Hepatocyte (in vitro differentiated cells): ENCODE measurements around the gene RUFY2. TPM values are rescaled to one million over a fixed set of nuclear protein-coding genes. Genes with fewer than 3 reads are reported as not detected.

Experiments
- DNase-seq: peaks from one replicate; pipeline ENCODE4 v3.0.0-alpha.2; 2016; ENCODE audit warnings: low spot score
- H2AFZ ChIP-seq: fragments of 200-600 bp; sonication (generic); 2 replicates; pipeline ENCODE4 v1.6.0; 2016; ENCODE audit warnings: antibody characterized with exemption, mild to moderate bottlenecking
- H3K27ac ChIP-seq: fragments of 200-600 bp; sonication (generic); 2 replicates; pipeline ENCODE4 v1.5.1; 2016; ENCODE audit warnings: mild to moderate bottlenecking
- H3K27me3 ChIP-seq: fragments of 200-600 bp; sonication (generic); 2 replicates; pipeline ENCODE4 v1.6.1; 2016
- H3K36me3 ChIP-seq: fragments of 200-600 bp; sonication (generic); replicated peaks from 2 replicates; pipeline ENCODE4 v1.5.1; 2016; ENCODE audit warnings: low read depth; ENCODE audit not compliant: insufficient read depth
- H3K4me1 ChIP-seq: fragments of 200-600 bp; sonication (generic); 2 replicates; pipeline ENCODE4 v1.5.1; 2016; ENCODE audit warnings: mild to moderate bottlenecking, moderate library complexity; ENCODE audit not compliant: insufficient read depth
- H3K4me2 ChIP-seq: fragments of 200-600 bp; sonication (generic); 2 replicates; pipeline ENCODE4 v1.6.0; 2016
- H3K4me3 ChIP-seq: fragments of 200-600 bp; sonication (generic); 2 replicates; pipeline ENCODE4 v1.5.1; 2016; ENCODE audit warnings: mild to moderate bottlenecking
- H3K79me2 ChIP-seq: fragments of 200-600 bp; sonication (generic); 2 replicates; pipeline ENCODE4 v1.6.0; 2017; ENCODE audit warnings: mild to moderate bottlenecking
- H3K9me2 ChIP-seq: fragments of 200-600 bp; sonication (generic); replicated peaks from 2 replicates; pipeline ENCODE4 v1.6.0; 2017; ENCODE audit warnings: mild to moderate bottlenecking; ENCODE audit not compliant: insufficient read depth
- H3K9me3 ChIP-seq: fragments of 200-600 bp; sonication (generic); 2 replicates; pipeline ENCODE4 v1.5.1; 2016; ENCODE audit warnings: low read depth, mild to moderate bottlenecking
- H4K20me1 ChIP-seq: fragments of 200-600 bp; sonication (generic); 2 replicates; pipeline ENCODE4 v1.6.0; 2016; ENCODE audit warnings: mild to moderate bottlenecking; ENCODE audit not compliant: insufficient read depth, poor library complexity, severe bottlenecking
- CTCF ChIP-seq: fragments of 200-600 bp; sonication (generic); IDR thresholded peaks from 2 replicates; pipeline ENCODE4 v1.5.1; 2016; ENCODE audit warnings: antibody characterized with exemption, mild to moderate bottlenecking; ENCODE audit not compliant: poor library complexity
- EZH2 ChIP-seq: fragments of 200-600 bp; sonication (generic); IDR thresholded peaks from 2 replicates; pipeline ENCODE4 v1.6.1; 2016; ENCODE audit warnings: antibody characterized with exemption, mild to moderate bottlenecking, borderline replicate concordance
- EZH2phosphoT487 ChIP-seq: fragments of 200-600 bp; sonication (generic); IDR thresholded peaks from one replicate; pipeline ENCODE4 v1.6.1; 2018; ENCODE audit warnings: antibody characterized with exemption, mild to moderate bottlenecking, low read depth, moderate library complexity; ENCODE audit not compliant: unreplicated experiment, severe bottlenecking
- WGBS: methylation state at CpG from one replicate; pipeline ENCODE4 v1.1.6; 2016; ENCODE audit warnings: low lambda C conversion rate; ENCODE audit errors: missing lambda C conversion rate; 5-methylcytosine and 5-hydroxymethylcytosine counted together
- polyA plus RNA-seq: library from polyadenylated mRNA; unstranded; fragments of >200 nt; fragmentation: Nextera tagmentation; extraction: Ambion mirVana; gene quantifications from 2 replicates; pipeline ENCODE4 v1.2.1, GENCODE V29; 2016
- total RNA-seq: library from RNA; depleted of rRNA; stranded (reverse); fragments of >200 nt; gene quantifications from 2 replicates; pipeline ENCODE4 v1.2.3, GENCODE V29; 2014

The RUFY2 gene
- total and polyA plus RNA-seq, 2 experiments from 2014 or later = 11.5 to 19.0 TPM

- H3K27me3 ChIP-seq = no peaks in the 10 kb centered on the region
- H3K4me3 ChIP-seq = no peak overlapping the region
- no peaks in the 10 kb centered on the region for H3K79me2 ChIP-seq
- H4K20me1 ChIP-seq = no peaks in the 10 kb centered on the region
- no peak overlapping the region for H3K4me2 ChIP-seq
- no peak overlapping the region for H3K27ac ChIP-seq
- TF ChIP-seq CTCF = no peak
- no peak for TF ChIP-seq EZH2phosphoT487
- no peak for TF ChIP-seq EZH2
- H2AFZ ChIP-seq = no peak overlapping the region
- no peak for DNase-seq
- H3K9me2 ChIP-seq = no peaks in the 10 kb centered on the region
- H3K4me1 ChIP-seq = no peaks in the 10 kb centered on the region
- no peaks in the 10 kb centered on the region for H3K9me3 ChIP-seq
- H3K36me3 ChIP-seq = no peaks in the 10 kb centered on the region
- 89% methylated on average over 3 of the region's 3 CpGs for WGBS
These were observed 42.8 kb downstream of the RUFY2 start for GRCh38 chr10:68364101-68364886.

- H2AFZ ChIP-seq = no peak overlapping the region
- H3K79me2 ChIP-seq = no peaks in the 10 kb centered on the region
- H3K4me3 ChIP-seq = no peak overlapping the region
- no peak overlapping the region for H3K27ac ChIP-seq
- H3K4me2 ChIP-seq = no peak overlapping the region
- 96% methylated on average over 3 of the region's 3 CpGs for WGBS
- no peaks in the 10 kb centered on the region for H3K9me3 ChIP-seq
- no peaks in the 10 kb centered on the region for H3K36me3 ChIP-seq
- no peaks in the 10 kb centered on the region for H3K9me2 ChIP-seq
- H3K27me3 ChIP-seq = no peaks in the 10 kb centered on the region
- no peaks in the 10 kb centered on the region for H4K20me1 ChIP-seq
- TF ChIP-seq CTCF (no peak), EZH2phosphoT487 (no peak), EZH2 (no peak)
- H3K4me1 ChIP-seq = no peaks in the 10 kb centered on the region
- no peak for DNase-seq
These were observed 44.5 kb downstream of the RUFY2 start for GRCh38 chr10:68362590-68362989.

- no peak overlapping the region for H2AFZ ChIP-seq
- H3K9me2 ChIP-seq = no peaks in the 10 kb centered on the region
- no peak for DNase-seq
- H3K4me3 ChIP-seq = no peak overlapping the region
- H3K4me2 ChIP-seq = no peak overlapping the region
- WGBS = 97% methylated on average over 6 of the region's 6 CpGs
- H3K79me2 ChIP-seq = no peaks in the 10 kb centered on the region
- TF ChIP-seq EZH2phosphoT487 (no peak), CTCF (no peak), EZH2 (no peak)
- no peaks in the 10 kb centered on the region for H3K4me1 ChIP-seq
- H3K36me3 ChIP-seq = no peaks in the 10 kb centered on the region
- no peaks in the 10 kb centered on the region for H3K9me3 ChIP-seq
- no peaks in the 10 kb centered on the region for H4K20me1 ChIP-seq
- no peaks in the 10 kb centered on the region for H3K27me3 ChIP-seq
- H3K27ac ChIP-seq = no peak overlapping the region
These were observed 47.9 kb downstream of the RUFY2 start for GRCh38 chr10:68359189-68359588.
